ENCODE results near the gene CERS6.
"Not testable (repeated sequence)": the region's sequence is repeated elsewhere in the genome, so short reads cannot be mapped to it uniquely, and the experiment has no call there.

The CERS6 gene

DNA sequence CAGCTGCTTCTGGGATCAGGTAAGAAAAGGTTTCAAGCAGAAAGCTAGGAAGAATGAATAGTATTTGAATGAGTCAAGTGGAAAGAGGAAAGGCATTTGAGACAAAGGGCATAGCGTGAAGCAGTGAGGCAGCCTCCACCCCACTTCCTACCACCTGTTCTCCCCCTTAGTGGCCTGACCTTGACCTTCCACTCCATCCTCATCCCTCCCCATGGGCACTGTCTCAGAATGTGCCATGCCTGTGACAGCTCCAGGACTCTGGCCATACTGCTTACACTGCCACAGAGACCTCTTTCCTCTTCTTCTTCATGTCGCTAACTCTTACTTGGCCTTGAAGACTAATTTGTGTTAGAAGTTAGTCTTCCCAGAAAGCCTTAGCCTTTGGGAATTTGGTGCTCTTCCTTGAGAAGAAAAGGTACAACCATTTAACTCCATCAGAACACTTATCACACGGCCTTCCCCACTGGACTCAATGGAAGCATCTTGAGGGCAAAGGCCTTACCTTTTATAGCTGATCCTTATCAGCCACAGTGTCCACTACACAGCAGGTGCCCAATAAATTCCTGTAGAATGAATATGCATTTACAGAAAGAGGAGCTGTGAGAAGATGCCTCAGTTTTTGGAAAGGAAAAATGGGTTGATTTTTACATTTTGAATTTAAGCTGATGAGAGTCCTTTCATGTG, 331.2 kb downstream of the CERS6 start:
- H3K4me3 ChIP-seq (ENCODE audit: low read depth, low read length), result no peak overlapping the region
- TF ChIP-seq, protein P1, sequence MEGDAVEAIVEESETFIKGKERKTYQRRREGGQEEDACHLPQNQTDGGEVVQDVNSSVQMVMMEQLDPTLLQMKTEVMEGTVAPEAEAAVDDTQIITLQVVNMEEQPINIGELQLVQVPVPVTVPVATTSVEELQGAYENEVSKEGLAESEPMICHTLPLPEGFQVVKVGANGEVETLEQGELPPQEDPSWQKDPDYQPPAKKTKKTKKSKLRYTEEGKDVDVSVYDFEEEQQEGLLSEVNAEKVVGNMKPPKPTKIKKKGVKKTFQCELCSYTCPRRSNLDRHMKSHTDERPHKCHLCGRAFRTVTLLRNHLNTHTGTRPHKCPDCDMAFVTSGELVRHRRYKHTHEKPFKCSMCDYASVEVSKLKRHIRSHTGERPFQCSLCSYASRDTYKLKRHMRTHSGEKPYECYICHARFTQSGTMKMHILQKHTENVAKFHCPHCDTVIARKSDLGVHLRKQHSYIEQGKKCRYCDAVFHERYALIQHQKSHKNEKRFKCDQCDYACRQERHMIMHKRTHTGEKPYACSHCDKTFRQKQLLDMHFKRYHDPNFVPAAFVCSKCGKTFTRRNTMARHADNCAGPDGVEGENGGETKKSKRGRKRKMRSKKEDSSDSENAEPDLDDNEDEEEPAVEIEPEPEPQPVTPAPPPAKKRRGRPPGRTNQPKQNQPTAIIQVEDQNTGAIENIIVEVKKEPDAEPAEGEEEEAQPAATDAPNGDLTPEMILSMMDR (conservative IDR thresholded peaks at IDR 0.05; ENCODE audit: low read depth, low read length), result no peak
- DNase-seq (ENCODE audit: low read depth), result no peak

DNA sequence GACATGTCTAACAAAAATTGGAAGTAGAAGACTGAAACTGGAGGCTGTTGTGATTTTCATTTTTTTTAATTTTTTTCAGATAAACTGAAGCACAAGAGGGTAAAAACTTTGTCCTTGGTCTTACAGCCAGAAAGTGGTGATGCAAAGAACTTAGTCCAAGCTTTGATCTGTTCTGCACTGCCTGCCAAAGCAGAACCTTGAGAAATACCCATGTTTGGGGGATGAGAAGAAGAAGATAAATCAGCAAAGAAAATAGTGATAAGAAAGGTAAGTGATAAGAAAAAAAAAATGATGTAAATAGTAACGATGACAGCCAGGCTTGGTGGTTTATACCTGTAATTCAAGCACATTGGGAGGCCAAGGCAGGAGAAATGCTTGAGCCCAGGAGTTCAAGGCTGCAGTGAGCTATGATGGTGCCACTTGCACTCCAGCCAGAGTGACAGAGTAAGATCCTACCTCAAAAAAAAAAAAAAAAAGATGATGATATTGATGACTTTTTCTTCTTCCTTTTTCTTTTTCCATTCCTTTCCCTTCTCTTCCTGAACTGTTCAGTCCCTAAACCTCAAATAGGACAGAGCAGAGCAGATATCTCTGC, 331.8 kb downstream of the CERS6 start:
- H3K4me3 ChIP-seq (ENCODE audit: low read depth, low read length), result no peak overlapping the region
- no peak for DNase-seq (ENCODE audit: low read depth)
- TF ChIP-seq, protein P1 (conservative IDR thresholded peaks at IDR 0.05; ENCODE audit: low read depth, low read length), result no peak

DNA sequence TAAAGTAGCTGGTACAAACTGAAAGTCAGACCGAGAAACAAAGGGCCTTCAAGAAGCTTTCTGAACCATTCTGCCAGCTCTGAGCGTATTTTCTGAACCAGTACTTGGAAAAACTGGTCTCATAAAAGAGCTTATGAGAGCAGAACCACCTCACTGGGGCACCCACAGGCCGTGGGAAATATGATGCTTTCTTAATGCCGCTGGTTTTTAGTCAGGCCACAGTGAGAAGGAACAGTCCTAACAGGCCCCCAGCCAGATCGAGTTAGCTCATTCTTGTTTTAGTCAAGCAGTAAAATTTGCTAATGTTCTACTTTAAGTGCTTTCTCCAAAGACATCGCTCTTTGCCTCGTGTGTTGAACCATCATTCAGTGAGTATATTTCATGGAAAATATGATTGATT, 333.7 kb downstream of the CERS6 start:
- no peak for DNase-seq (ENCODE audit: low read depth)
- TF ChIP-seq, protein P1 (conservative IDR thresholded peaks at IDR 0.05; ENCODE audit: low read depth, low read length), result no peak
- no peak overlapping the region for H3K4me3 ChIP-seq (ENCODE audit: low read depth, low read length)

DNA sequence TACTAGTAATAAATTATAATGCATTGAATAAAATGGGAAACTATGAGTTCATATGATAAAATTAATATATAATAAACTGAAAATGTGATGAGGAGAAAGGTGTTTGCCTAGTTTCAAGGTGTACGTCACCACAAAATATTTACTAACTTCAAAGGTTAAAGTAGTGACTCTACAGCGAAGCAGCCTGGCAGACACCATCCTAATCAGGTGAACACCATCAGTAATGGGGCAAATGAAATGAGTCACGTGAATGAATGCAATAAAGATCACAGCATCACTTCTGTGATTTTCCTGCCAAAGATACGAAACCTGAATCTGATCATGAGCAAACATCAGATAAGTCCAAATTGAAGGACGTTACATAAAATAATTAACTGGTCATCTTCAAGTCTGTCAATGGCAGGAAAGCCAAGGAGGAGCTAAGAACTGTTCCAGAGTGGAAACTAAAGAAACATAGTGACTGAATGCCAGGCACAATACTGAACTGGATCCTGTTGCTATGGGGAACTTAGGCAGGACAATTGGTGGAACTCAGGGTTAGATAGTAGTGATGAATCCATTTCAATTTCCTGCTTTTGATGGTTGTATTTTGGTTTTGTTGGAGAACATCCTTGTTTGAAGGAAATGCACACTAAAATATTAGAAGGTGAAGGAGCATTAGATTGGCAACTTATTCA, 334.3 kb downstream of the CERS6 start:
- no peak overlapping the region for H3K4me3 ChIP-seq (ENCODE audit: low read depth, low read length)
- TF ChIP-seq, protein P1 (conservative IDR thresholded peaks at IDR 0.05; ENCODE audit: low read depth, low read length), result no peak
- no peak for DNase-seq (ENCODE audit: low read depth)

DNA sequence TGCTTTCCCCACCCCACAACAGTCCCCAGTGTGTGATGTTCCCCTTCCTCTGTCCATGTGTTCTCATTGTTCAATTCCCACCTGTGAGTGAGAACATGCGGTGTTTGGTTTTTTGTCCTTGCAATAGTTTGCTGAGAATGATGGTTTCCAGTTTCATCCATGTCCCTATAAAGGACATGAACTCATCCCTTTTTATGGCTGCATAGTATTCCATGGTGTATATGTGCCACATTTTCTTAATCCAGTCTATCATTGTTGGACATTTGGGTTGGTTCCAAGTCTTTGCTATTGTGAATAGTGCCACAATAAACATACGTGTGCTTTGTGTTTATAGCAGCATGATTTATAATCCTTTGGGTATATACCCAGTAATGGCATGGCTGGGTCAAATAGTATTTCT, 335.1 kb downstream of the CERS6 start:
- not testable (repeated sequence) for DNase-seq (ENCODE audit: low read depth); H3K4me3 ChIP-seq (ENCODE audit: low read depth, low read length)

DNA sequence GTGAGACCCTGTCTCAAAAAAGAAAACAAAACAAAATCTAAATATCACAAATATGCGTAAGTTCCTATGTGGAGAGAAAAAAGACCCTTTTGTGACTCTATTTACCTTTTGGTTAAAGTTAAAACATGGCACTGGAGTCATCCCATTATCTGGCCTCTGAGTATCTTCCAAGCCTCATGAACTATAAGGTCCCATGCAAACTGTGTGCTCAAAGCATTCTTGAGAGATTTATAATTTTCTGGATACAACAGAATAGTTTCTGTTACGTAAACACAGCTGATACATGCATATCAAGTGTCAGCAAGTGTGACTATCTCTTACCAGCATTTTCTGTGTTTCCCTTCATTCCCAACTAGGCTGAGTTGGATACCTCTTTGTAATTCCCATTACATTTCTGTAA, 337.5 kb downstream of the CERS6 start:
- TF ChIP-seq, protein P1 (conservative IDR thresholded peaks at IDR 0.05; ENCODE audit: low read depth, low read length), result no peak
- DNase-seq (ENCODE audit: low read depth), result peak; percentile 31
- no peak overlapping the region for H3K4me3 ChIP-seq (ENCODE audit: low read depth, low read length)

DNA sequence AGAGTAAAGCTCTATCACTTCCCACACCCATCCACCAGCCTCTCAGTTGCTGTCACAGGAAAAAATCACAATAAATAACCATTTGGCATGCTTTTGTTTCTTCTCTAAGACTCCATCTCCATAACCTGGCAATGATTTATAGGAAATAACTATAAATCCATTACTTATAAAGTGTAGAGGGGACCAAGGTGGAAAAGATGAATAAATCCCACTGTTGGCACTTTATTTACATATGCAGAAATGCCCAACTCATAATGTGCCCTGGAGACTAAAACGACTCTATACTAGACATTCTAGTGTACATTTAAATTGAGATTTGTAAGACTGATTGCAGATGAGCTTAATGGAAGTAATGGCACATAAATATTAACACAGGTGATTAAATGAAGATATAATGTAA, 338.9 kb downstream of the CERS6 start:
- TF ChIP-seq, protein P1 (conservative IDR thresholded peaks at IDR 0.05; ENCODE audit: low read depth, low read length), result no peak
- no peak for DNase-seq (ENCODE audit: low read depth)
- no peak overlapping the region for H3K4me3 ChIP-seq (ENCODE audit: low read depth, low read length)

Data from choroid plexus epithelial cell (primary cell).